CD4-positive, alpha-beta T cell (primary cell): ENCODE data around the gene ORAI2. TPM values are rescaled to one million over a fixed set of nuclear protein-coding genes. Genes with fewer than 3 reads are reported as not detected.
A peak's percentile ranks its signal among the peaks of the same experiment; 100 is the strongest.

Experiments used
- ATAC-seq: fragments of 200-7000 bp; cut with Tn5 transposase; one replicate; pipeline ENCODE4 v1.10.0; 2022; ENCODE audit warnings: mild to moderate bottlenecking; ENCODE audit not compliant: poor library complexity
- CTCF ChIA-PET: fragments of 350-600 bp; sonication (Branson Sonifier 250); formaldehyde crosslinking; loops from one replicate; lab custom pipeline; 2021; ENCODE audit warnings: antibody characterized with exemption, inconsistent platforms; lab: Charles Lee
- POLR2A ChIA-PET: fragments of 350-600 bp; sonication (Branson Sonifier 250); formaldehyde crosslinking; loops from one replicate; lab custom pipeline; 2021; ENCODE audit warnings: antibody characterized with exemption, inconsistent platforms; lab: Charles Lee
- DNase-seq, 14 experiments: peaks; one replicate each; pipeline ENCODE4 v3.0.0-alpha.2; 2013 to 2020; ENCODE audit warnings: mixed read lengths in 2 of 14
- H3K27ac ChIP-seq, 2 donors: one replicate each; pipeline versions ENCODE4 v1.5.1 to v1.7.0; 2013; ENCODE audit warnings: low read length in 2 of 2, low read depth in 1 of 2, mild to moderate bottlenecking in 1 of 2
- H3K27me3 ChIP-seq, 2 experiments: 1 replicate in 1 of 2; 2 replicates in 1 of 2; pipeline versions ENCODE4 v1.6.1 to v1.7.0; 2013; ENCODE audit warnings: low read length in 2 of 2, control low read depth in 1 of 2, mild to moderate bottlenecking in 1 of 2, moderate library complexity in 1 of 2; ENCODE audit not compliant: insufficient read depth in 2 of 2, control insufficient read depth in 1 of 2
- H3K36me3 ChIP-seq: one replicate; pipeline ENCODE4 v1.6.1; 2013; ENCODE audit warnings: low read length, control low read depth; ENCODE audit not compliant: insufficient read depth
- H3K4me1 ChIP-seq: one replicate; pipeline ENCODE4 v1.6.1; 2013; ENCODE audit warnings: low read length, control low read depth; ENCODE audit not compliant: insufficient read depth
- H3K4me3 ChIP-seq: one replicate; pipeline ENCODE4 v1.5.1; 2013; ENCODE audit warnings: mild to moderate bottlenecking, low read length, moderate library complexity
- H3K9me3 ChIP-seq, 2 experiments: 1 replicate in 1 of 2; 2 replicates in 1 of 2; pipeline versions ENCODE4 v1.6.1 to v1.7.0; 2013; ENCODE audit warnings: low read length in 2 of 2, mild to moderate bottlenecking in 2 of 2, control low read depth in 1 of 2, moderate library complexity in 1 of 2; ENCODE audit not compliant: control insufficient read depth in 1 of 2, insufficient read depth in 1 of 2
- H3K27ac Mint-ChIP-seq: one replicate; pipeline ENCODE4 v1.8.0; 2020; ENCODE audit warnings: mixed read lengths
- H3K27me3 Mint-ChIP-seq: one replicate; pipeline ENCODE4 v1.8.0; 2021; ENCODE audit warnings: mixed read lengths
- H3K36me3 Mint-ChIP-seq: one replicate; pipeline ENCODE4 v1.8.0; 2021; ENCODE audit warnings: low read depth, mixed read lengths
- H3K4me1 Mint-ChIP-seq: one replicate; pipeline ENCODE4 v1.8.0; 2021; ENCODE audit warnings: low read depth, mixed read lengths
- H3K4me3 Mint-ChIP-seq: one replicate; pipeline ENCODE4 v1.8.0; 2020; ENCODE audit warnings: mild to moderate bottlenecking, mixed read lengths
- H3K9me3 Mint-ChIP-seq: one replicate; pipeline ENCODE4 v1.8.0; 2020; ENCODE audit warnings: mixed read lengths
- CTCF ChIP-seq: fragments of 200-600 bp; IDR thresholded peaks from one replicate; pipeline ENCODE4 v1.8.0; 2022; ENCODE audit warnings: antibody characterized with exemption, mild to moderate bottlenecking
- intact Hi-C, 2 experiments: fragments of 100-400 bp; cut with DNase I in 1 of 2; cut with micrococcal nuclease in 1 of 2; formaldehyde crosslinking; loops; one replicate each; pipeline versions ENCODE4 v1.15.1 to v1.9.0; 2023 to 2025; cut with DNase I, micrococcal nuclease
- polyA plus RNA-seq, 2 donors: library from polyadenylated mRNA; unstranded; fragments of 120-200 nt; gene quantifications; one replicate each; pipeline ENCODE4 v1.2.1, GENCODE V29; 2013
- total RNA-seq, 174 experiments: library from RNA in 2 of 174; stranded (reverse) in 2 of 174; gene quantifications; one replicate each; pipeline ENCODE4 v1.2.3 and lab custom pipeline; 2021 to 2026

The ORAI2 gene
- total RNA-seq (10 to 100 TPM; 12.3 to 16.5 TPM), total RNA-seq (lab: John Stamatoyannopoulos, UW) (23.7 to 356 (median 60.4) reads per million in 172 experiments)
- 23.6 TPM for polyA plus RNA-seq (2013, experiment 1 of 2)
- 24.8 TPM for polyA plus RNA-seq (2013, experiment 2 of 2)

DNA sequence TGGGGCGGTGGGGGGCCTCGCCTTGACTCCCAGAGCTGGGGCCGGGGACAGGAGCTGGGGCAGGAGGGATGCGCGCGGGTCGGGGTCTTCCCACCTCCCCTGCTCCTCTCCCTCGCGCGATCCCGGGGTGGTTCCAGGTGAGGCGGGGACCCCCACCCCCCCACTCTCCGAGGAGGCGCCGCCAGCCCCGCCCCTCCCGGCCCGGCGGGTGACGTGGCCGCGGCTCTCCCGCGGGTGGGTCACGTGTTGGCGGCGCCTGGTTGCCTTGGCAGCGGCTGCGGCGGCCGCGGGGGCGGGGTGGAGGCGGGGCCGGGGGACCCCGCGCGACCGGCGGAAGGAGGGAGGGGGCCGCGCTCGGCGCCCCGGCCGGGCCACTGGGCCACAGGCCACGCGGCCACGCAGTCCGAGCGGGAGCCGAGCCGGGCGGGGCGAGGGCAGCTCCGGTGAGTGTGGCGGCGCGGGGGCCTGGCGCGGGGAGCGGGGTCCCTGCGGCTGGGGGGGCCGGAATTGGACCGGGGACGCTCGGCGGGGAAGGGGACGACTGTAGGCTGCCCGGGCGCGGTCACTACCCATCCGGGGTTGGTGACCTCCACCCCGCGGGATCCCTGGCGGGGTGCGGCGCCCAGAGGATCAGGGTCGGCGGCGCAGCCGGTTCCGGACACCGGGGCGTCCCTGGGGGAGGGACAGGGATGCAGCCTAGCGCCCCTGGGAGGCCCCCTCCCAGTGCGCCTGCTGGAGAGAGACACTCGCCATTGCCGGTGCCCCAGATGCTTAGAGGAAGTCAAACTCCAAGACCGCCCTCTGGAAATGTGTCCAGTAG is at the start of gene ORAI2:
TSS of gene ORAI2 (plus strand) at position 357 of the 820 bp plus-strand sequence. CDS start 5,382 bp downstream, outside the sequence.
- ATAC-seq (peak; percentile 56), DNase-seq (peak; percentile 71 to 93 (median 87))
- H3K4me1 Mint-ChIP-seq = peaks cover 47% of the 10 kb centered on the region
- Histone ChIP-seq H3K4me1 (peaks cover 68% of the 10 kb centered on the region), H3K27ac (peak within 1 kb of the TSS; percentile 92 to 95), H3K36me3 (peaks cover 4% of the 10 kb centered on the region), H3K9me3 (no peaks in the 10 kb centered on the region), H3K4me3 (peak within 1 kb of the TSS; percentile 79), H3K27me3 (no peaks in the 10 kb centered on the region)
- H3K27ac Mint-ChIP-seq = peak within 1 kb of the TSS; percentile 100
- TF ChIP-seq CTCF = no peak
- intact Hi-C loops = loop anchor here (1.0 to 5.0 kb wide), 5 partner anchors 17 to 37 kb away; partner anchors contain the start of genes PRKRIP1 (in 2 of the 2), ALKBH4 (in 1 of the 2) and LRWD1 (in 1 of the 2)
- peak within 1 kb of the TSS; percentile 94 for H3K4me3 Mint-ChIP-seq
- ChIA-PET CTCF (interaction anchor here (0.9 to 4.0 kb wide), 3 partner anchors 8 to 29 kb away, joined by 3 to 13 read pairs (median 12); no protein-coding TSS in a partner anchor), POLR2A (interaction anchor here (1.3 to 6.6 kb wide), 6 partner anchors 7 to 38 kb away, joined by 3 to 61 read pairs (median 6); partner anchors contain the start of gene PRKRIP1)
- H3K9me3 Mint-ChIP-seq = no peaks in the 10 kb centered on the region
- no peaks in the 10 kb centered on the region for H3K27me3 Mint-ChIP-seq
- H3K36me3 Mint-ChIP-seq = peaks cover 19% of the 10 kb centered on the region

DNA sequence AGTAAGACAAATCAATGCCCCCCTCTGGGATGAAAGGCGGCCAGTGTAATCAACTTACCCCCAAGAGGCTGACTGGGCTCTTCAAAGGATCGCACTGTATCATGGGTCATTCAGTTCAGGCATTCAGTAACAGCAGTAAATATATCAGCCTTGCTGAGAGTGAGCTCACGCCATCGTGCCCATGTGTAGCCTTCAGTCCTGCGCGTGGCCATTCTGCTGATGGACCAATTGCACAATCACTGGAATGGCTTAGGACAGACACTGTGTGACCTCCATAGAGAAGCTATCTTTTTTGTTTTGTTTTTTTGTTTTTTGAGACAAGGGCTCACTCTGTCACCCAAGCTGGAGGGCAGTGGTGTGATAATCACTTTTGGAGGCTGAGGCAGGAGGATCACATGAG is 46.3 kb upstream of the ORAI2 start:
- Histone ChIP-seq H3K4me1 (no peaks in the 10 kb centered on the region), H3K36me3 (peaks cover 3% of the 10 kb centered on the region), H3K9me3 (no peaks in the 10 kb centered on the region), H3K4me3 (no peak overlapping the region), H3K27ac (no peak overlapping the region), H3K27me3 (no peaks in the 10 kb centered on the region)
- POLR2A ChIA-PET = interaction anchor here (1.9 kb wide), 1 partner anchor 9 kb away, joined by 6 read pairs; the partner anchor contains the start of gene PRKRIP1
- CTCF ChIA-PET = no interaction called here
- Mint-ChIP-seq H3K9me3 (no peaks in the 10 kb centered on the region), H3K27ac (no peak overlapping the region), H3K27me3 (no peaks in the 10 kb centered on the region), H3K4me3 (no peak overlapping the region), H3K4me1 (no peaks in the 10 kb centered on the region), H3K36me3 (peaks cover 26% of the 10 kb centered on the region)
- DNase-seq = no peak
- intact Hi-C loops = no loop called here
- no peak for TF ChIP-seq CTCF
- ATAC-seq = no peak

- CTCF ChIA-PET = no interaction called here
Measured at GRCh38 chr7:102389810-102390209, 43.6 kb upstream of the ORAI2 start.

More at GRCh38 chr7:102389810-102390209, 43.6 kb upstream of the ORAI2 start:
- no peaks in the 10 kb centered on the region for H3K4me1 Mint-ChIP-seq
- H3K27ac Mint-ChIP-seq = no peak overlapping the region
- H3K4me3 Mint-ChIP-seq = no peak overlapping the region
- Histone ChIP-seq H3K4me3 (no peak overlapping the region), H3K27me3 (no peaks in the 10 kb centered on the region), H3K4me1 (no peaks in the 10 kb centered on the region), H3K36me3 (peaks cover 9% of the 10 kb centered on the region), H3K27ac (no peak overlapping the region), H3K9me3 (no peaks in the 10 kb centered on the region)
- POLR2A ChIA-PET = no interaction called here
- no peak for TF ChIP-seq CTCF
- peaks cover 16% of the 10 kb centered on the region for H3K36me3 Mint-ChIP-seq
- ATAC-seq = no peak
- intact Hi-C loops = loop anchor here (1.0 to 5.0 kb wide), 3 partner anchors 111 to 848 kb away; no protein-coding TSS in a partner anchor
- no peaks in the 10 kb centered on the region for H3K9me3 Mint-ChIP-seq
- DNase-seq = no peak
- no peaks in the 10 kb centered on the region for H3K27me3 Mint-ChIP-seq
